ENCODE measurements around the gene CFAP46.
"Not testable (repeated sequence)": the region's sequence is repeated elsewhere in the genome, so short reads cannot be mapped to it uniquely, and the experiment has no call there.

Gene CFAP46

DNA sequence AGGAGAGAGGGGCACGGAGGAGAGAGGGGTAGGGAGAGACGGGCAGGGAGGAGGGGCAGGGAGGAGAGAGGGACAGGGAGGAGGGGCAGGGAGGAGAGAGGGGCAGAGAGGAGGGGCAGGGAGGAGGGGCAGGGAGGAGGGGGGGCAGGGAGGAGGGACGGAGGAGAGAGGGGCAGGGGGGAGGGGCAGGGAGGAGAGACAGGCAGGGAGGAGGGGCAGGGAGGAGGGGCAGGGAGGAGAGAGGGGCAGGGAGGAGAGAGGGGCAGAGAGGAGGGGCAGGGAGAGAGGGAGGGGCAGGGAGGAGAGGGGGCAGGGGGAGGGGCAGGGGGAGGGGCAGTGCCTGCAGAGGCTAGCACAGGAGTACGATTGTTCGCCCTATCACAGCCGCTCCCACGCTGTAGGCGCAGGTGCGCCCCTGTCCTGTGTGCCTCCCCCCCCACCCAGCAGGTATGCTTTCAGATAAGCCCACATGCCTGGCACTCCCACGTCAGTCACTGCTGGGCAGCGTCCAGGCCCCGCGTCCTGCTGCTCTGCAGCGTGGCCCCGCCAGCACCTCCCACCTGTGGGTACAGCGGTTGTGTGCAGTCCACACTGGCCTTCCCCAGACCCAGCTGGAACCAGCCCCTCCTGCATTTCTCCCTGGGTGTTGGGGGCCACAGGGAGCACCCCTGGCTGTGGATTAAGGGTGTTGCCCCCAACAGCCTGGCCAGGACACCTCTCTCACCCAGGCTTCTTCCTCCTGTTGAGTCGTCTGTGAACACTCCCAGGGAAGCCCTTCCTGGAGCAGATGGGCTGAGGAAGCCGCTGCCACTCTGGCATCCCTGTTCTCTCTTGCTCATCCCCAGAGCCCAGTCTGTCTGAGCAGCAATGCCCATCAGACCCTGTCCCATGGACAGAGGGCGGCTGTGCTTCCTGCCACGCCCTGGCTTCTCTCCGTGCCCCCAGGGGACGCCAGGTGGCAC is 167.2 kb downstream of the CFAP46 start:
- intact Hi-C loops (cut with DNase I), result loop anchor here (2.0 kb wide), 1 partner anchor 36 kb away; no protein-coding TSS in a partner anchor
- DNase-seq, result peak in 4 of 10 donors; percentile 47 to 89 (median 72)

DNA sequence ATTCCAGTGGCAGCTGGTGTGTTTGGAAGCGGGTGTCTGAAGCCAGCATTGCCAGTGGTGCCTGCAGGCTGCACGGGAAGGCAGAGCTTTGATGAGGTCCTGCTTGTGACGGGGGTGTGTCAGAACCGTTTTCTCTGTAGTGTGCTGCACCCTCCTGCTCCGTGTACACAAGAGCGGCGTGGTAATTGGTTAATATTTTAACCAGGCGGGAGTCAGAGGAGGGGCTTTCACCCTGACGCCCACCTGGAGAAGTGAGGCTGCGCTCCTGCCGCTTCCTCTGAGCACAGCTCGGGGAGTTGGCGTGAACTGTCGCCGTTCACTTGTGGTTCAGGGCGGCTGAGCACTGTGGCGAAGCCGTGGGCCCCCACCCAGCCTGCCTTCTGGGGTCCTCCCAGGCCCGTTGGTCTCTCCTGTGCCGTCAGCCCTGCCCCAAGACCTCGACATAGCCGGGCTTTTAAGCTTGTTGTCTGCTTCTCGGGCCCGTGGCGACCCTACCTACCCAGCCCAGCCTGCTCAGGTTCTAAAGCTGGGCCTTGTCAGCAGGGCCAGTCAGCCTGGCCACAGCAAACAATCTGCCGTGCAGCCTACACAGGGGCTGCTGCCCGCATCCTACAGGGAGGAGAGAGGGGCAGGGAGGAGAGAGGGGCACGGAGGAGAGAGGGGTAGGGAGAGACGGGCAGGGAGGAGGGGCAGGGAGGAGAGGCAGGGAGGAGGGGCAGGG is 168.0 kb downstream of the CFAP46 start:
- DNase-seq, result peak in 1 of 10 donors; percentile 26
- intact Hi-C loops (cut with DNase I), result loop anchor here (2.0 kb wide), 1 partner anchor 36 kb away; no protein-coding TSS in a partner anchor

GRCh38 chr10:132772816-132773215 is 169.6 kb downstream of the CFAP46 start:
- intact Hi-C loops (cut with DNase I); DNase-seq: not testable (repeated sequence)

- no peak for DNase-seq
- intact Hi-C loops (cut with DNase I), result no loop called here
Observed at GRCh38 chr10:132770061-132771021, 172.0 kb downstream of the CFAP46 start.

GRCh38 chr10:132768346-132769248 is 173.8 kb downstream of the CFAP46 start:
- intact Hi-C loops (cut with DNase I), result no loop called here
- DNase-seq, result no peak

DNA sequence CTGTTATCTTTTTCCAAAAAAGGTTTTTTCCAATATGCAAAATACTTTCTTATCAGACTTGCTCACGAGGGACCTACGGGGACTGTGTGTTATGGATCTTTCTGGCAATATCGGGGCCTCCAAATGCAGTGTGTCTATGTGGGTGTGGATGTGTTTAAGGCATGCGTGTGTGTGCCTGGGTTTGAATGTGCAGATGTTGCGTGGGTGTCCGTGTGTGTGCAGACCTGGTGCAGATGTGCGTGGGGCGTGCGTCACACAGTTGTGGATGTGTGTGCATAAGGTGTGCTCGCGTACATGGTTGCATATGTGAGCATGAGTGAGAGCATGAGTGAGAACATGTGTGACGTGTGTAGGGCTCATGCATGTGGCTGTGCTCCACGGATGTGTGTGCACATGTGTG is 176.1 kb downstream of the CFAP46 start:
- intact Hi-C loops (cut with DNase I), result no loop called here
- DNase-seq, result no peak

DNA sequence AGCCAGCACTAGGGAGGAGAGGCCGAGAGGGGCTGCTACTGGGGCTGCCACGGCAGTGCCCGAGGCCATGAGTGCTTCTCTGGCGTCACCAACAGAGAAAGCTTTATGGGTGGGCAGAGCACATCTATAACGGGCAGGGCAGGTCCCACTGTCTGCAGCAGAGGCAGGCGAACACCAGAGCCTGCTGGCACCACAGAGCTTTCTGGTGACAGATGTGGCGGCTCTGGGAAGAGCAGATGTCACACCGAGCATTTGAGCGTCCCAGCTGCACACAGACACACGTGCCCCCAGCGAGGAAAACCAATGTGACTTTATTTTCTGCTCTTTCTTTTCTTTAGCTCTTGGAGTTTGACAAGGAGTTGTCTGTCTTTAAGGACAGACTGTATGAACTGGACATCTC is 176.9 kb downstream of the CFAP46 start:
- intact Hi-C loops (cut with DNase I), result no loop called here
- DNase-seq, result peak in 5 of 10 donors; percentile 49 to 95 (median 54)

GRCh38 chr10:132764108-132764507 is 178.3 kb downstream of the CFAP46 start:
- no peak for DNase-seq
- intact Hi-C loops (cut with DNase I), result no loop called here

- intact Hi-C loops (cut with DNase I), result no loop called here
- no peak for DNase-seq
Observed at GRCh38 chr10:132763545-132763944, 178.8 kb downstream of the CFAP46 start.

DNA sequence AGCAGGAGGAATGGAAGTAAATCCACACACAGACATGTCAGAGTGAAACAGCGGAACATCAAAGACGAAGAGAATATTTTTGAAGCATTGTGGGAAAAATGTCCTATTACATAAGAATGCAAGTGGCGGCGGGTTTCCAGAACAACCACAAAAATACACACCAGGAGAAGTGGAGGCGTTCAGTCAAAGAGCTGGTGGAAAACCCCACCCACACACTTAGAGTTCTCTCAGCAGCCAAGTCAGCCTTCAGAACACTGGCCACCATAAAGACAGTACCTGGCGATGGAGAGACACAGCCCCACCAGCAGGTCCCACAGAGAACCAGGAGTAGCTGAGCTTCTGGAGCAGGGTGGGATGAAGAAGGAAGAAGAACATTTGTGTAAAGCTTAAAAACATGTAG is 180.1 kb downstream of the CFAP46 start:
- intact Hi-C loops (cut with DNase I), result no loop called here
- DNase-seq, result peak in 2 of 10 donors; percentile 26 to 69

DNA sequence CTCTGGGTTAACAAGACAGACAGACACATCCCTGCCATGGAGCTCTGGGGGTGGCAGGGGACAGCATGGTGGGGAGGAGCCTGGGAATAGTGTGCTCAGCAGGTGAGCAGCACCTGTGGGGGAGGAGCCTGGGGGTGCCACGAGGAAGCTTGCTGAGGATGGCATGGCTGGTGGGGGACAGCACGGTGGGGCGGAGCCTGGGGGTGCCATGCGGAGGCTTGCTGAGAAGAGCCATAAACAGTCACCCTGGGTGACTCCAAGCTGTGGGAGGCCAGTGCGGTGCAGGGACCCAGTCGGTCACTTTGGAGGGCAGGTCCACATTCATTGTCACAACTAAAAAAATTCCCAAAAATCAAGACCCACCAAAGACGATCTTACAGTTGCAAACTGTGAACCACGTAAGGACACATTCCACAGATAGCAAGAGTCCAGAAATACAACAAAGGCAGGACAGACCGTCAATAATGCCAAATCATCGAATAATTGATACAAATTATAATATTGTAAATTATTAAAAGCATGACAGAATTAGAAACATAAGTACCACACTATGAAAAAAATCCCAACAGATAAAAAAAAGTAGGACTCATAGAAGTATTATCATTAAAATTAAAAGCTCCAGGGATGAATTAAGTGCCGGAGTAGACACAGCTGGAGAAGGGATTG is 180.8 kb downstream of the CFAP46 start:
- DNase-seq, result no peak
- intact Hi-C loops (cut with DNase I), result no loop called here

GRCh38 chr10:132758865-132759264 is 183.5 kb downstream of the CFAP46 start:
- intact Hi-C loops (cut with DNase I), result no loop called here
- DNase-seq, result no peak
